Esophagus squamous epithelium (tissue), 4 donors: ENCODE results near the gene TRNAU1AP.

Experiments
- POLR2A ChIP-seq, 4 donors: fragments of 450-650 bp; IDR thresholded peaks; one replicate each; pipeline ENCODE4 v1.6.1; 2017; ENCODE audit warnings: antibody characterized with exemption in 4 of 4, mild to moderate bottlenecking in 4 of 4, moderate library complexity in 3 of 4
- TF ChIP-seq, protein P1 (sequence below), 6 experiments: fragments of 450-650 bp in 4 of 6; fragments of 200-600 bp in 2 of 6; sonication (generic) in 2 of 6; IDR thresholded peaks; one replicate each; pipeline ENCODE4 v1.5.1; 2016 to 2019; ENCODE audit warnings: antibody characterized with exemption in 6 of 6, mild to moderate bottlenecking in 4 of 6, moderate library complexity in 4 of 6

DNA sequence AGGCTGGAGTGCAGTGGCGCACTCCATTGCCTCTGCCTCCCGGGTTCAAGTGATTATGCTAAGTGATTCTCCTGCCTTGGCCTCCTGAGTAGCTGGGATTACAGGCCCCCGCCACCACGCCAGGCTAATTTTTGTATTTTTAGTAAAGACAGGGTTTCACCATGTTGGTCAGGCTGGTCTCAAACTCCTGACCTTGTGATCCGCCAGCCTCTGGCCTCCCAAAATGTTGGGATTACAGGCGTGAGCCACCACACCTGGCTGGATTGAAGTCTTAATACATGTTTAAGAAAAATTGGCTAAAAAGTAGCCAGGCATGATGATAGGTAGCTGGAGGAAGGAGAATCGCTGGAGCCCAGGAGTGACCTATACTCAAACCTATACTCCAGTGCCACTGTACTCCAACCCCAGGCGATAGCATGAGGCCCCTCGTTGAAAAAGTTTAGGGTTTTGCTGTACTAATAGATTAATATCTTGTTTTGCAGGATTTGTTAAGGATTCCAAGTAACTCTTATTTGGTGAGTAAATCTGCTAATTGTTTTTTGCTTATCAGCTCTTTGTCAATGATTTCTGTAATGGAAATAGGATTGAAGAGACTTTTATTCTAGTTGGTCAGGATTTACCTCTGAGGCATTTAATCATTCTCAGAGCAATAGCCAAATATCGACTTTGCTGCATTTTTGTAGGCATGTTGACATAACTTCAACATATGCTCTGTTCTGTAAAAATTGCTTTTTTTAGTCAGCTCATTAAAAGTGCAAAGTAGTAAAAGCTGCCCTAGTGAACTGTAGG, 45.0 kb upstream of the TRNAU1AP start:
- TF ChIP-seq, protein P1, sequence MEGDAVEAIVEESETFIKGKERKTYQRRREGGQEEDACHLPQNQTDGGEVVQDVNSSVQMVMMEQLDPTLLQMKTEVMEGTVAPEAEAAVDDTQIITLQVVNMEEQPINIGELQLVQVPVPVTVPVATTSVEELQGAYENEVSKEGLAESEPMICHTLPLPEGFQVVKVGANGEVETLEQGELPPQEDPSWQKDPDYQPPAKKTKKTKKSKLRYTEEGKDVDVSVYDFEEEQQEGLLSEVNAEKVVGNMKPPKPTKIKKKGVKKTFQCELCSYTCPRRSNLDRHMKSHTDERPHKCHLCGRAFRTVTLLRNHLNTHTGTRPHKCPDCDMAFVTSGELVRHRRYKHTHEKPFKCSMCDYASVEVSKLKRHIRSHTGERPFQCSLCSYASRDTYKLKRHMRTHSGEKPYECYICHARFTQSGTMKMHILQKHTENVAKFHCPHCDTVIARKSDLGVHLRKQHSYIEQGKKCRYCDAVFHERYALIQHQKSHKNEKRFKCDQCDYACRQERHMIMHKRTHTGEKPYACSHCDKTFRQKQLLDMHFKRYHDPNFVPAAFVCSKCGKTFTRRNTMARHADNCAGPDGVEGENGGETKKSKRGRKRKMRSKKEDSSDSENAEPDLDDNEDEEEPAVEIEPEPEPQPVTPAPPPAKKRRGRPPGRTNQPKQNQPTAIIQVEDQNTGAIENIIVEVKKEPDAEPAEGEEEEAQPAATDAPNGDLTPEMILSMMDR (IDR thresholded peaks at IDR 0.05) = no peak
- no peak for TF ChIP-seq POLR2A (IDR thresholded peaks at IDR 0.05)
